GM19025 (cell line): ENCODE measurements around the gene SEZ6L2.
"Not testable (repeated sequence)": the region's sequence is repeated elsewhere in the genome, so short reads cannot be mapped to it uniquely, and the experiment has no call there.

Source experiments
- ATAC-seq: cut with Tn5 transposase; IDR thresholded peaks from one replicate; pipeline ENCODE4 v1.9.1; 2021; ENCODE audit warnings: mild to moderate bottlenecking, low read depth, moderate library complexity; ENCODE audit not compliant: unreplicated experiment

Gene SEZ6L2

GRCh38 chr16:29899516-29900101 is at the start of gene SEZ6L2:
SEZ6L2 (minus strand) TSS chr16:29899550; CDS start chr16:29899019, 531 bp downstream.
- ATAC-seq = no peak

GRCh38 chr16:29947897-29948296 is 48.5 kb upstream of the SEZ6L2 start:
- ATAC-seq = no peak

GRCh38 chr16:29943846-29944799 is 44.8 kb upstream of the SEZ6L2 start:
- no peak for ATAC-seq

GRCh38 chr16:29940656-29941055 is 41.3 kb upstream of the SEZ6L2 start:
- no peak for ATAC-seq

- not testable (repeated sequence) for ATAC-seq
These were observed 32.4 kb upstream of the SEZ6L2 start for GRCh38 chr16:29931750-29932149.

GRCh38 chr16:29927070-29927905 is 27.9 kb upstream of the SEZ6L2 start:
- no peak for ATAC-seq

- no peak for ATAC-seq
These were observed 27.3 kb upstream of the SEZ6L2 start for GRCh38 chr16:29926711-29927052.

GRCh38 chr16:29925781-29926710 is 26.7 kb upstream of the SEZ6L2 start, which contains the start of gene KCTD13:
KCTD13 (minus strand) TSS chr16:29926226; CDS start chr16:29926033, 193 bp downstream.
- peak; percentile 82 for ATAC-seq

- no peak for ATAC-seq
These were observed 25.9 kb upstream of the SEZ6L2 start for GRCh38 chr16:29925105-29925756.

- no peak for ATAC-seq
These were observed 23.7 kb upstream of the SEZ6L2 start for GRCh38 chr16:29922986-29923501.

GRCh38 chr16:29922326-29922725 is 23.0 kb upstream of the SEZ6L2 start:
- ATAC-seq = no peak

- ATAC-seq = no peak
These were observed 21.7 kb upstream of the SEZ6L2 start for GRCh38 chr16:29921034-29921385.

- ATAC-seq = no peak
These were observed 21.1 kb upstream of the SEZ6L2 start for GRCh38 chr16:29920288-29921033.

GRCh38 chr16:29916979-29917378 is 17.6 kb upstream of the SEZ6L2 start:
- no peak for ATAC-seq

- no peak for ATAC-seq
These were observed 16.4 kb upstream of the SEZ6L2 start for GRCh38 chr16:29915590-29916247.

- ATAC-seq = no peak
These were observed 14.2 kb upstream of the SEZ6L2 start for GRCh38 chr16:29913514-29913913.

- no peak for ATAC-seq
These were observed 12.7 kb upstream of the SEZ6L2 start for GRCh38 chr16:29912087-29912486.

- ATAC-seq = no peak
These were observed 12.3 kb upstream of the SEZ6L2 start for GRCh38 chr16:29911676-29912010.
